GM19193 (cell line): ENCODE measurements around the gene ZNF516.

Experiments used
- POLR2A ChIP-seq: IDR thresholded peaks from 4 replicates; pipeline ENCODE4 v1.6.1; 2011; ENCODE audit not compliant: insufficient read depth, insufficient read length; ENCODE audit errors: extremely low read depth

The ZNF516 gene

DNA sequence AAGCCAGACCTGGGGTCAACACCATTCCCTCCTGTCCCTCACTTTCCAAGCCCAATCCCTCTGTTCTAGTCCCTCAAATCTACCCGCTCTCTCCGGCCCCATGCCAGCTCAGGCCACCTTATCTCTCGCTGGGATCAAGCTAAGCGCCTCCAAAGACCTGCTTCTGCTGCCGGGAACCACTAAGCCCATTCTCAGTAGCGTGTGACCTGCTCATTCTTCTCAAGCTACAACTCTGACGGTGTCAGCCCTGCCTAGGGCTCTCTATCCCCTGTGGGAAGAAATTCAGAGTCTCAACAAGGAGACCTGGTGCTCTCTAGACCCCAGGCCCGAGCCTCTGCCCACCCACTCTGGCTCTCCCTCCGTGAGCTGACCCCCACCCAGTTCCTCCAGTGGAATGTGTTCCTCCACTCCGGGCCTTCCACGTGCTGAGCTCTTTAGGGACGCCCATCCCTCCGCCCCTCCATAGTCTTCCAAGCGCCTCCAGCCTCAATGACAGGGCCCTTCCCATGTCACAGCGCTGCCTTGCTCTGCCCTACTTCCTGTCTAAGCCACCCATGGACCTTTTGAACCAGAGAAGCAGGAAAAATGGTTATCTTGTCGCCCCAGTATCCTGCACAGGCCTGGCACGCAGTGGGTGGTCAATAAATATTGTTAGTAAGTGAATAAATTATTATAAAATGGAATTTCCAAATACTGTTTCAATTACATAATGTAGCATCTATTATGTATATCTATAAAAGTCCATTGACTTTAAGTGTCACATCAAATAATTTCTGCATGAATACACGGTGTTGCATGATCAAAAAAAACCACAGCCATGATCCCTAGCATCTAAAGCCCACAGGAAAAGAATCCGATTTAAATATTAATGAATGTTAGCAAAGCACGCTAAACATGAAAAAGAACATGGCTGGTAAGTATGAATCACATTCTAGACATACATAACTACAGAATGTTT lies 127.6 kb downstream of the ZNF516 start:
- TF ChIP-seq POLR2A: no peak

DNA sequence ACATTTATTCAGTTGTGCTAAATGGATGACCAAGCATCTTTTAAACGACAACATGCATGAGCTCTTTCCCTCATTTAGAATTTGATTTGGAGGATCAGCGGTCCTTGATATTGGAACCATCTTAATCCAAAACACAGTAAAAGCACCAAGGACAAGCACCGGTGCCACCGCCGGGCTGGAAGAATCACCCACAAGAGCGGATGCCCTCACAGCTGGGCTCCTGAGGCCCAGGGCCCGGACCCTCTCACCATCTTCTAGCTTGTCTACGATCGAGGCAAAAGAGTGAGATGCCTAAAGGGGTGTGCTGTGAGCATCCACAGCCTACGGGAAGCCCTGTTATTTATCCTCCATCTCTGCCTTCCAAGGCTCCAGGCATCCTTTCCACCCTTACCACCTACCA lies 129.5 kb downstream of the ZNF516 start:
- no peak for TF ChIP-seq POLR2A

- TF ChIP-seq POLR2A: no peak
Observed at GRCh38 chr18:76364282-76365259, 130.5 kb downstream of the ZNF516 start.

DNA sequence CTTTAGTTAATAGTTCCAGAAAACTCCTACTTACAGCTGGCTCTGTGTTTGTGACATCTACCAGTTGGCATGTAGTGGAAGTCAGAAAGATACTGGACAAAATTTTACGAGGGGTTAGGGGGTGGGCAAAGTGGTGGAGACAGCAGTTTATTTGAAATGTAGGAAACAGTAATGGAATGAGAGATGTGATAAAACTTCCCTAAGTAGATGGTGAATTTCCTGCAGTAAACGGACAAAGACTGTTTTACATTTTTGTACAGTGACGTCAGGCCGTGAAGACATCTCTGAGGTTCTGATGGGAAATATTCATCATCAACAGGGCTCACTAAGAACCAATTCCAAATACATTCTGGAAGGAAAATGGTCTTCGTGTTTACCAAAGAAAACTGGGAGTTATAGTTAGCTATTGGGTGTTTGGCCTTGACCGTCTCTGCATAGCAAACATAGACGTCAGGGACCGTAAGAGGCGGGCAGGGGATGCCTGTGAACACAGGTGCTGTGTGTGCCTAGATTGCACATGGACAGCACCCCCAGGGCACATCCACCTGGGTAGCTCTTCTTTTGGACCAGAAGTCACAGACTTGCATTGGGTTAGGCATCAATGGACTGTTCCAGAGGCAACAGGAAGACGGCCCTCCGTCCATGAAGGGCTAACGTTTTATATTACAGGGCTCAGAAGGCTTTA lies 131.5 kb downstream of the ZNF516 start:
- no peak for TF ChIP-seq POLR2A

- no peak for TF ChIP-seq POLR2A
Observed at GRCh38 chr18:76362676-76363075, 132.4 kb downstream of the ZNF516 start.

DNA sequence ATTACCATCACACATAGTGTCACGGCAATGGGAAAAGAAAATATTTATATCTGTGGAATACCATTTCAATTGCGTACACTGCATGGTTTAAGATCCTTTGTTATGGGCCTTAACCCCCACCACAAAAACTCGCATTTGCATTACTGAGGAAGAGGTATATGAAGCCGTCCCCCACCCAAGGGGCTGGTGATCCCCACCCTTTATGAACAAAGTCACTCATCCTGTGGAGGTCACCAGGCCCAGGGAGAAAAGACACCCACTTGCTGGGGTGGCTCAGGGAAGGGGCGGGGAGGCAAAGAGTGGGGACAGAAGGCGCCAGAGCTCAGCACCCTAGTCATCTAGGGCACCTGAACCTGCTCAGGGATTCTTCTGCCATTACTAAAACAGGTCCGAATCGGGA lies 133.8 kb downstream of the ZNF516 start:
- TF ChIP-seq POLR2A: no peak

DNA sequence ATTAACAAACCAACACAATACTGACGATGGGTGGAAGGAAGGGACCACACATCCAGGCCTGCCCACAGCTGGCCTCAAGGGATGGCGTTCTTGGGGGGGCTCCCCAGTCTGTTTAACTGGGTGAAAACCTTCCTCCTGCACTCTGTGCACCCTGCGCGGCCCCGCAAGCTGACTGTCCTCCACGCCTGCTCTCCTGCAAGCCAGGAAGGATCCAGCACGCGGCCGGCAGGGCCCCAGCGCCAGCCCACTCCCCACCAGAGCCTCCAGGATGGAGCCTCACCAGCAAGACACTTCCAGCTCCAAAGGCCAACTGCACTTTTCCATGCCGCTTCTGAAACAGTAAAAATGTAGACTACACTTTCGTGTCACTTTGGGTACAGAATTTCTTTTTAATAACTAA lies 135.1 kb downstream of the ZNF516 start:
- TF ChIP-seq POLR2A: no peak

GRCh38 chr18:76358774-76359173 lies 136.3 kb downstream of the ZNF516 start:
- no peak for TF ChIP-seq POLR2A

DNA sequence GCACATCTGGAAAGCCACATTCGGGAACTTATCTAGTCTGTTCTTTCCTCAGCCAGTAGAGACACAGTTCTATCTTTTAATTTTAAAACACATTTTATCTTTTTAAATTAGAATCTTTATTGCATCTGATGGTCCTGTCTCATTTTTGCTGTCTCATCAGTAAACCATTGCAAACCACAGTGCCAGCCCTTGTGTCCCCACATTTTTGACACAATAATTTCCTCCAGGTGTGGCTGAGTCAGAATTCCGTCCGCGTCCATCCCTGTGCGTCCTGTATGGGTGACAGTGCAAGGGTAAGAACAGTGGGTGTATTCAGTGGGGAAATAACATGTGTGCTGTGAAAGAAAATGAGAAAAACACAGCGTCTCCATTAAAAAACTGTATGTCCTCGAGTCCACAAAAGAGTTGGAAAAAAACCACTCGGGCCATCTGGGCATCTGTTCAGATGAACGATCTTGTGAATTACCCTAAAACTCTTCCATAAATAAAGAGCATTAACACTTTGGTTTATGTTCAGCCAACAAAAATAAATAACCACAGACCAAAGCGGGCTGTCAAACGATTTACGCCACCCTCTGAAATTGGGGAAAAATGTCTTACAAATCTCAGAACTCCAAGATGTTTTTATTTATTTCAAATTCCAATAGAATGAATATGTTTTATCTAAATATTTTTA lies 137.3 kb downstream of the ZNF516 start:
- no peak for TF ChIP-seq POLR2A

GRCh38 chr18:76357174-76357573 lies 137.9 kb downstream of the ZNF516 start:
- TF ChIP-seq POLR2A: no peak

DNA sequence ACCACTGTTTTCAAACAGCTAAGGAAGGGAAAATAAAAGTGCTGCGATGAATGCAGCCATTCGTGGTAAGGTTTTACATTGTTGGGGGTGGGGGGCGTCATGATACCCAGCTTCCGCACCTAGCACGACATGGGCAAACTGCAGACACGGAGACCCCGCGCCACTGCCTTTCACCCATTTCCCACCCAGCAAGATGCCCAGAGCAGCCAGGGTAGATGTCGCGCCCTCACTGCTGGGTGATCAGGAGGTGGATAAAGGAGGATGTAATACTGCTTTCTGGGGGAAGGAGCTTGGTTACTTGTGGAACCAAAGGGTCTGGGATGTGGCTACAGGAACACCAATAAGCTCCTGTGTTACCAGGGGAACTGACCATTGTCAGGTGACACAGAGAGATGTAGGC lies 138.4 kb downstream of the ZNF516 start:
- TF ChIP-seq POLR2A: no peak

- no peak for TF ChIP-seq POLR2A
Observed at GRCh38 chr18:76354348-76354747, 140.7 kb downstream of the ZNF516 start.

GRCh38 chr18:76353500-76353899 lies 141.5 kb downstream of the ZNF516 start:
- no peak for TF ChIP-seq POLR2A

DNA sequence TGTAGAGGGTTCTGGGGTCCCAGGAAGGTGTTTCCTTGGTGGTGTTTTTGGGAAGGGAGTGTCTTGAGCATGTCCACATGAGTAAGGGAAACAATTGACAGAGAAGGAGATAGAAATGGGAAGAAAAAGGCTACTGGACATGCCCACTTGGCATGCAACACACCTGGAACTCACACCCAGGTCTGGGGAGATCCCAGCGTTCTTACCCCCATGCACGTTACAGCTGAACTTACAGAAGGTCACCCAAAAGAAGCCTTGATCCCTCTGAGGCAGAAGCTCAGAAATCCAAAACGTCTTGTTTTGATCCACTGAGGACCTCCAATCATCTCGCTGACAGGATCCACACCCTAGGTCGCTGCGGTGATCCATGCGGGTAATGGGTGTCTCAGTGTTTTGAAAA lies 142.0 kb downstream of the ZNF516 start:
- no peak for TF ChIP-seq POLR2A
